Sigmoid colon (tissue), 4 donors: ENCODE data around the gene LCE2D.

Experiments
- EP300 ChIP-seq, 4 donors: sonication (generic); formaldehyde crosslinking; IDR thresholded peaks; one replicate each; pipeline ENCODE4 v1.6.1; 2017; ENCODE audit warnings: antibody characterized with exemption in 4 of 4
- POLR2AphosphoS5 ChIP-seq, 4 donors: sonication (generic); formaldehyde crosslinking; IDR thresholded peaks; one replicate each; pipeline ENCODE4 v1.6.1; 2017; ENCODE audit warnings: antibody characterized with exemption in 4 of 4
- TF ChIP-seq, protein P1 (sequence below), 4 experiments: fragments of 450-650 bp in 3 of 4; fragments of 200-600 bp in 1 of 4; IDR thresholded peaks; one replicate each; pipeline ENCODE4 v1.5.1; 2016 to 2019; ENCODE audit warnings: antibody characterized with exemption in 4 of 4, mild to moderate bottlenecking in 3 of 4, moderate library complexity in 2 of 4

DNA sequence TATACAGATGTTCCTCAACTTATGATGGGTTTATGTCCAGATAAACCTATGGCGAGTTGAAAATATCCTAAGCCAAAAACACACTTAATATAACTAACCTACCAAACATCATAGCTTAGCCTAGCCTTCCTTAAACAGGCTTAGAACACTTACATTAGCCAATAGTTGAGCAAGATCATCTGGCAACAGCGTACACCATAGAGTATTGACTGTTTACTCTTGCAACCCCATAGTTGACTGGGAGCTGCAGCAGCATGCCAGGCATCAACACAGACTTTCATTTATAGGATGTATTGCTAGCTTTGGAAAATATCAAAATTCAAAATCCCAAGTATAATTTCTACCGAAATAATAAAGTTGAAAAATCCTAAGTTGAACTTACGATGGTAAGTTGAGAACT is 5.5 kb upstream of the LCE2D start:
- TF ChIP-seq, protein P1, sequence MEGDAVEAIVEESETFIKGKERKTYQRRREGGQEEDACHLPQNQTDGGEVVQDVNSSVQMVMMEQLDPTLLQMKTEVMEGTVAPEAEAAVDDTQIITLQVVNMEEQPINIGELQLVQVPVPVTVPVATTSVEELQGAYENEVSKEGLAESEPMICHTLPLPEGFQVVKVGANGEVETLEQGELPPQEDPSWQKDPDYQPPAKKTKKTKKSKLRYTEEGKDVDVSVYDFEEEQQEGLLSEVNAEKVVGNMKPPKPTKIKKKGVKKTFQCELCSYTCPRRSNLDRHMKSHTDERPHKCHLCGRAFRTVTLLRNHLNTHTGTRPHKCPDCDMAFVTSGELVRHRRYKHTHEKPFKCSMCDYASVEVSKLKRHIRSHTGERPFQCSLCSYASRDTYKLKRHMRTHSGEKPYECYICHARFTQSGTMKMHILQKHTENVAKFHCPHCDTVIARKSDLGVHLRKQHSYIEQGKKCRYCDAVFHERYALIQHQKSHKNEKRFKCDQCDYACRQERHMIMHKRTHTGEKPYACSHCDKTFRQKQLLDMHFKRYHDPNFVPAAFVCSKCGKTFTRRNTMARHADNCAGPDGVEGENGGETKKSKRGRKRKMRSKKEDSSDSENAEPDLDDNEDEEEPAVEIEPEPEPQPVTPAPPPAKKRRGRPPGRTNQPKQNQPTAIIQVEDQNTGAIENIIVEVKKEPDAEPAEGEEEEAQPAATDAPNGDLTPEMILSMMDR (IDR thresholded peaks at IDR 0.05), result no peak
- TF ChIP-seq POLR2AphosphoS5 (IDR thresholded peaks at IDR 0.05), result no peak
- no peak for TF ChIP-seq EP300 (IDR thresholded peaks at IDR 0.05)
